SK-N-MC (cell line): ENCODE data around the gene DDX4.

Experiments used
- EZH2 ChIP-seq: fragments of 200-600 bp; sonication (generic); IDR thresholded peaks from one replicate; pipeline ENCODE4 v1.6.1; 2017; ENCODE audit warnings: antibody characterized with exemption
- POLR2AphosphoS5 ChIP-seq: IDR thresholded peaks from 2 replicates; pipeline ENCODE4 v1.6.1; 2012; ENCODE audit warnings: mild to moderate bottlenecking, low read depth, low read length, borderline replicate concordance

- TF ChIP-seq POLR2AphosphoS5: no peak
- TF ChIP-seq EZH2: no peak
Measured at GRCh38 chr5:55853818-55854217, 116.0 kb downstream of the DDX4 start.
